SHP77 (cell line): ENCODE measurements around the gene CLIC3.
"Not testable (repeated sequence)": the region's sequence is repeated elsewhere in the genome, so short reads cannot be mapped to it uniquely, and the experiment has no call there.

Experiments used
- DNase-seq, 2 experiments: peaks; one replicate each; lab custom pipeline; 2025; lab: John Stamatoyannopoulos, UW

CLIC3 gene

GRCh38 chr9:136996361-136997292, at the start of gene CLIC3:
Gene CLIC3, minus strand, starts transcription at chr9:136996568. Its CDS starts 25 bp downstream, at chr9:136996543.
- DNase-seq = no peak

- DNase-seq = peak in 1 of 2 experiments; percentile 45
These were observed 49.1 kb upstream of the CLIC3 start for GRCh38 chr9:137045294-137046087.

- DNase-seq = peak in 1 of 2 experiments; percentile 70
These were observed 48.3 kb upstream of the CLIC3 start for GRCh38 chr9:137044502-137045177.

GRCh38 chr9:137044037-137044436, 47.7 kb upstream of the CLIC3 start:
- no peak for DNase-seq

- DNase-seq = no peak
These were observed 46.7 kb upstream of the CLIC3 start for GRCh38 chr9:137042751-137043727.

- no peak for DNase-seq
These were observed 44.8 kb upstream of the CLIC3 start for GRCh38 chr9:137041124-137041523.

- DNase-seq = no peak
These were observed 44.2 kb upstream of the CLIC3 start for GRCh38 chr9:137040568-137040967.

GRCh38 chr9:137039611-137040366, 43.4 kb upstream of the CLIC3 start:
- no peak for DNase-seq

GRCh38 chr9:137038916-137039315, 42.5 kb upstream of the CLIC3 start:
- DNase-seq = no peak

GRCh38 chr9:137037483-137037882, 41.1 kb upstream of the CLIC3 start:
- DNase-seq = no peak

GRCh38 chr9:137037035-137037434, 40.7 kb upstream of the CLIC3 start:
- DNase-seq = no peak

GRCh38 chr9:137035937-137036336, 39.6 kb upstream of the CLIC3 start:
- no peak for DNase-seq

- no peak for DNase-seq
These were observed 39.1 kb upstream of the CLIC3 start for GRCh38 chr9:137035507-137035834.

GRCh38 chr9:137034709-137035506, 38.5 kb upstream of the CLIC3 start:
- DNase-seq = peak; percentile 68 to 89

GRCh38 chr9:137034039-137034708, 37.8 kb upstream of the CLIC3 start:
- DNase-seq = no peak

- DNase-seq = not testable (repeated sequence)
These were observed 37.1 kb upstream of the CLIC3 start for GRCh38 chr9:137033481-137033880.

GRCh38 chr9:137032858-137033257, 36.5 kb upstream of the CLIC3 start:
- DNase-seq = no peak

GRCh38 chr9:137031904-137032640, 35.7 kb upstream of the CLIC3 start, which contains the start of gene FUT7:
Gene FUT7, minus strand, starts transcription at chr9:137032088. Its CDS starts 97 bp downstream, at chr9:137031991.
- DNase-seq = no peak
